ENCODE data around the gene LIPC.

DNA sequence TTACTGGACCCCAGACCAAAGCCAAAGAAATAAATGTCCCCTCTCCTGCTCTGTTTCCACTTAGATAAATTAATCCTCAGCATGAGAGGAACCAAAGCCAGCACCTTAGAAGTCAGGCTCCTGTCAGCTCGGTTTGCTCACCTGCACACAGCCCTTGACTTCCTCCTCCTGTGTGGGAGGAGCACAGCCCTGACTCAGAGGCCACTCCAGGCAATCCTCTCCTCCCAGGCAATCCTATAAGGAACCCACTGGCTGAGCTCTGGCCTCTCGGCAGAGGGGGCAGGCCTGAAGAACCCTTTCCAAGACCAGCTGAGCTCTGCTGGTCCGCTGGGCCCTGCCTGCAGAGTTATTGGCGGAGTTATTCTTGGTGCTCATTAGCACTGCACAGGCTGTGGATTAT, 30.8 kb downstream of the LIPC start:
- no peak for TF ChIP-seq POLR2AphosphoS5 (IDR thresholded peaks at IDR 0.05; ENCODE audit: low read depth, low read length)
- no peak for TF ChIP-seq RCOR1 (IDR thresholded peaks at IDR 0.05; ENCODE audit: low read length)
- TF ChIP-seq, protein P1, sequence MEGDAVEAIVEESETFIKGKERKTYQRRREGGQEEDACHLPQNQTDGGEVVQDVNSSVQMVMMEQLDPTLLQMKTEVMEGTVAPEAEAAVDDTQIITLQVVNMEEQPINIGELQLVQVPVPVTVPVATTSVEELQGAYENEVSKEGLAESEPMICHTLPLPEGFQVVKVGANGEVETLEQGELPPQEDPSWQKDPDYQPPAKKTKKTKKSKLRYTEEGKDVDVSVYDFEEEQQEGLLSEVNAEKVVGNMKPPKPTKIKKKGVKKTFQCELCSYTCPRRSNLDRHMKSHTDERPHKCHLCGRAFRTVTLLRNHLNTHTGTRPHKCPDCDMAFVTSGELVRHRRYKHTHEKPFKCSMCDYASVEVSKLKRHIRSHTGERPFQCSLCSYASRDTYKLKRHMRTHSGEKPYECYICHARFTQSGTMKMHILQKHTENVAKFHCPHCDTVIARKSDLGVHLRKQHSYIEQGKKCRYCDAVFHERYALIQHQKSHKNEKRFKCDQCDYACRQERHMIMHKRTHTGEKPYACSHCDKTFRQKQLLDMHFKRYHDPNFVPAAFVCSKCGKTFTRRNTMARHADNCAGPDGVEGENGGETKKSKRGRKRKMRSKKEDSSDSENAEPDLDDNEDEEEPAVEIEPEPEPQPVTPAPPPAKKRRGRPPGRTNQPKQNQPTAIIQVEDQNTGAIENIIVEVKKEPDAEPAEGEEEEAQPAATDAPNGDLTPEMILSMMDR (IDR thresholded peaks at IDR 0.05): no peak
- TF ChIP-seq, protein P2, sequence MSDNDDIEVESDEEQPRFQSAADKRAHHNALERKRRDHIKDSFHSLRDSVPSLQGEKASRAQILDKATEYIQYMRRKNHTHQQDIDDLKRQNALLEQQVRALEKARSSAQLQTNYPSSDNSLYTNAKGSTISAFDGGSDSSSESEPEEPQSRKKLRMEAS (IDR thresholded peaks at IDR 0.05; ENCODE audit: low read depth): no peak
- no peak for TF ChIP-seq GABPA (IDR thresholded peaks at IDR 0.05; ENCODE audit: low read depth)
- no peak for TF ChIP-seq EP300 (IDR thresholded peaks at IDR 0.05; ENCODE audit: borderline replicate concordance in 1 of 2, low read depth in 1 of 2, low read length in 1 of 2)
